Measurements from ENCODE around the gene KBTBD4. TPM values are rescaled to one million over a fixed set of nuclear protein-coding genes. Genes with fewer than 3 reads are reported as not detected.

KBTBD4 gene
- total and polyA plus RNA-seq, 2 of the 8 experiments (the other 6 are each of a cell fraction or from before 2014, with no cell fraction given): 12.0 to 19.5 TPM

GRCh38 chr11:47615249-47615648, 36.5 kb upstream of the KBTBD4 start:
- H3K4me1 ChIP-seq (replicated peaks in 1 of 4; ENCODE audit: control insufficient read depth in 3 of 4, insufficient read depth in 4 of 4, low read length in 3 of 4): no peaks in the 10 kb centered on the region
- FAIRE-seq (no peak), DNase-seq (ENCODE audit: low read depth in 1 of 2, low spot score in 2 of 2) (no peak)
- H2BK12ac ChIP-seq (ENCODE audit: low read depth, low read length): no peak overlapping the region
- no peak overlapping the region for H2BK20ac ChIP-seq (ENCODE audit: low read length)
- H3K27ac ChIP-seq (ENCODE audit: low read depth, low read length): no peak overlapping the region
- H2BK5ac ChIP-seq (ENCODE audit: low read depth, low read length): no peak overlapping the region
- TF ChIP-seq KDM4A (IDR thresholded peaks at IDR 0.05; ENCODE audit: low read depth, low read length, severe bottlenecking) (no peak), BACH1 (IDR thresholded peaks at IDR 0.05; ENCODE audit: low read length) (no peak), NRF1 (IDR thresholded peaks at IDR 0.05; ENCODE audit: low read depth, low read length) (no peak)
- TF ChIP-seq, protein P1, sequence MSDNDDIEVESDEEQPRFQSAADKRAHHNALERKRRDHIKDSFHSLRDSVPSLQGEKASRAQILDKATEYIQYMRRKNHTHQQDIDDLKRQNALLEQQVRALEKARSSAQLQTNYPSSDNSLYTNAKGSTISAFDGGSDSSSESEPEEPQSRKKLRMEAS (IDR thresholded peaks at IDR 0.05): no peak
- no peak overlapping the region for H3K4ac ChIP-seq (replicated peaks; ENCODE audit: insufficient read length, low read depth, low read length)
- H2BK120ac ChIP-seq (replicated peaks; ENCODE audit: low read depth, low read length): no peak overlapping the region
- H3K9me3 ChIP-seq (ENCODE audit: insufficient read depth in 2 of 2, low read depth in 1 of 2, low read length in 1 of 2): no peaks in the 10 kb centered on the region
- H2BK15ac ChIP-seq (ENCODE audit: low read length): no peak overlapping the region
- no peak overlapping the region for H3K9ac ChIP-seq (replicated peaks in 1 of 4; ENCODE audit: extremely low read depth in 1 of 4, low read depth in 3 of 4, low read length in 3 of 4)
- no peaks in the 10 kb centered on the region for H4K20me1 ChIP-seq (replicated peaks in 1 of 2; ENCODE audit: control insufficient read depth in 1 of 2, insufficient read depth in 2 of 2, low read length in 2 of 2)
- no peak overlapping the region for H3K23ac ChIP-seq (ENCODE audit: insufficient read length)
- CTCF ChIA-PET (ENCODE audit: partially characterized antibody): interaction anchor here (0.7 kb wide), 1 partner anchor 92 kb away, joined by 3 read pairs; no protein-coding TSS in a partner anchor
- peaks cover 2 to 15% (median 8%) of the 10 kb centered on the region in 4 experiments; a peak in 6 of 8 replicates for H3K36me3 ChIP-seq (ENCODE audit: control insufficient read depth in 2 of 4, insufficient read depth in 4 of 4, low read length in 3 of 4)
- POLR2A ChIA-PET (ENCODE audit: partially characterized antibody): interaction anchor here (1.3 to 3.4 kb wide), 6 partner anchors 9 to 42 kb away, joined by 5 to 16 read pairs (median 8); partner anchors contain the start of genes C1QTNF4, KBTBD4 and NDUFS3
- no peaks in the 10 kb centered on the region for H3K27me3 ChIP-seq (replicated peaks in 1 of 4; ENCODE audit: control insufficient read depth in 3 of 4, extremely low read depth in 1 of 4, insufficient read depth in 3 of 4, low read length in 3 of 4)
- H3K23me2 ChIP-seq (ENCODE audit: low read depth, low read length): no peaks in the 10 kb centered on the region
- H3K56ac ChIP-seq (replicated peaks; ENCODE audit: insufficient read length, low read depth, low read length): no peak overlapping the region
- H3K4me3 ChIP-seq (ENCODE audit: extremely low read depth in 1 of 4, insufficient read depth in 2 of 4, low read depth in 3 of 4, low read length in 4 of 4): no peak overlapping the region
- H3K14ac ChIP-seq (ENCODE audit: insufficient read length): no peak overlapping the region
- no peak overlapping the region for H4K91ac ChIP-seq (replicated peaks; ENCODE audit: insufficient read length, low read length)
- H3K18ac ChIP-seq (ENCODE audit: extremely low read depth, low read length): no peak overlapping the region
- H3K79me1 ChIP-seq (ENCODE audit: low read depth, low read length): no peaks in the 10 kb centered on the region
- H3K4me2 ChIP-seq (ENCODE audit: insufficient read depth in 1 of 2, low read depth in 2 of 2, low read length in 2 of 2): no peak overlapping the region
- H2AK5ac ChIP-seq (ENCODE audit: low read depth, low read length): no peak overlapping the region
- H4K8ac ChIP-seq (ENCODE audit: extremely low read depth, insufficient read depth, low read length): no peak overlapping the region
- no peak overlapping the region for H4K5ac ChIP-seq (ENCODE audit: insufficient read length, low read depth, low read length)
- no peaks in the 10 kb centered on the region for H3K79me2 ChIP-seq (ENCODE audit: control insufficient read depth in 1 of 2, insufficient read depth in 2 of 2, low read length in 2 of 2)
- no peak overlapping the region for H2AFZ ChIP-seq (ENCODE audit: low read length)
